HT1080 (cell line): ENCODE results near the gene PRKAG3. TPM values are rescaled to one million over a fixed set of nuclear protein-coding genes. Genes with fewer than 3 reads are reported as not detected.
"Not testable (repeated sequence)": the region's sequence is repeated elsewhere in the genome, so short reads cannot be mapped to it uniquely, and the experiment has no call there.

ENCODE experiments used
- DNase-seq: peaks from one replicate; pipeline ENCODE4 v3.0.0-alpha.2; 2015; ENCODE audit warnings: low read depth
- total RNA-seq: library from RNA; depleted of rRNA; stranded (reverse); fragments of >200 nt; shearing (Covaris generic); gene quantifications from 2 replicates; pipeline ENCODE4 v1.2.3, GENCODE V29; 2014; rRNA removed

The PRKAG3 gene
- total RNA-seq, 1 experiment from 2014 or later, result not detected

DNA sequence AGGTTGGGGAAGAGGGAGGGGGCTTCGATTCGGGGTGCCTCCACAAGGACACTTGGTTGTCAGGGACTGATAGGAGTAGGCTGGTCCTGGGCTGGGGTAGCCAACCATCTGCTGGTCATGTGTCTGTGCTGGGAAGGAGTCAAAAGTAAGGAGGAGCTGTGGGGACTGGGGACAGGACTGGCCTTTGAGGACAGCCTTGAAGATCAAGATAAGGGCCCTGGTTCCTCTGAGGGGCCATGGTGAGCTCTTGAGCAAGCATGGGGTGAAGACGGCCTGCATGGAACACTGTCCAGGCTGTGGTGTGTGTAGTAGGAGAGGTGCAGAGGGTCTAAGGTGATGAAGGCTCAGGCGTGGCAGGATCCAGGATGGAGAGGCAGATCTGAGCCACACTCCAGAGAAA lies 47.9 kb downstream of the PRKAG3 start:
- DNase-seq, result no peak

DNA sequence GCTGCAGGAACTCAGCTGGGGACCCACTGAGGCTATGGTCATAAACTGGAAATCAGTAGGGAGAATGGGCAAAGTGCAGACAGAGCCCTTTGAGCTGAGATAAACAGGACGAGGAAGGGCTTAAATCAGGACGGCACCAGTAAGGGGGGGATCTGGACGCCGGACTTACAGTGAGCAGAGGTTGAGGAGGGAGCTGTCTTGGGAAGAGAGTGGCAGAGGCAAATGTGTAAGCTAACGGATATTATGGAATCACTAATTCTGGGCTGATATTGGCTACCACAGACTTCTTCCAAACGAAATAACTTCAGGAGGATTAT lies 49.1 kb downstream of the PRKAG3 start:
- no peak for DNase-seq

DNA sequence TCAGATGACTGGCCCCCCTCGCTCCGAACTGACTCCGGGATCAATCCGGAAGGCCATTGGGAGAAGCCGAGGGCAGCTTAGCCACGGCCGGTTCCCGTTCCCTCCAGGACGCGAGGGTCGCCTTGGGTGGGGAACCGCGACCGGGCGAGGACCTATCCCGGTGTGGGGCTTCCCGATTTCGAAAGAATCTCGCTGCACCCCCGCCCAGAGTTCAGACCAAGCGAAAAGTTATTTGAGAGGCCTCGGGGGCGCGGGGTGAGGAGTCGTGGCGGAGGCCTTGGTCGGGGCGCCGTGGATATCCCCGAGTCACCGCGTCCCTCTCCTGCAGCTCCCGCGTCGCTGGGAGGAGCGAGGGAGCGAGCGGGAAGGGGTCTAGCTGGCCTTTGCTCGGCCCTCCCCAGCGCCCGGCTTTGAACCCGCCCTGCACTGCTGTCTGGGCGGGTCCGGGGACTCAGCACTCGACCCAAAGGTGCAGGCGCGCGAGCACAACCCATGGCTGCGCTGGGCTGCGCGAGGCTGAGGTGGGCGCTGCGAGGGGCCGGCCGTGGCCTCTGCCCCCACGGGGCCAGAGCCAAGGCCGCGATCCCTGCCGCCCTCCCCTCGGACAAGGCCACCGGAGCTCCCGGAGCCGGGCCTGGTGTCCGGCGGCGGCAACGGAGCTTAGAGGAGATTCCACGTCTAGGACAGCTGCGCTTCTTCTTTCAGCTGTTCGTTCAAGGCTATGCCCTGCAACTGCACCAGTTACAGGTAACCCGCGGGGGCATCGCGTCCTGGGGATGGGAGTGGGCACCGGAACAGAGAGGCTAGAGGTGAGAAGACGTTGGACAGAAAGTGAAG lies 49.7 kb downstream of the PRKAG3 start, which contains the start of gene CYP27A1:
TSS of gene CYP27A1 (plus strand) at position 457 of the 837 bp plus-strand sequence. CDS start at position 493, 36 bp downstream.
- DNase-seq, result no peak

DNA sequence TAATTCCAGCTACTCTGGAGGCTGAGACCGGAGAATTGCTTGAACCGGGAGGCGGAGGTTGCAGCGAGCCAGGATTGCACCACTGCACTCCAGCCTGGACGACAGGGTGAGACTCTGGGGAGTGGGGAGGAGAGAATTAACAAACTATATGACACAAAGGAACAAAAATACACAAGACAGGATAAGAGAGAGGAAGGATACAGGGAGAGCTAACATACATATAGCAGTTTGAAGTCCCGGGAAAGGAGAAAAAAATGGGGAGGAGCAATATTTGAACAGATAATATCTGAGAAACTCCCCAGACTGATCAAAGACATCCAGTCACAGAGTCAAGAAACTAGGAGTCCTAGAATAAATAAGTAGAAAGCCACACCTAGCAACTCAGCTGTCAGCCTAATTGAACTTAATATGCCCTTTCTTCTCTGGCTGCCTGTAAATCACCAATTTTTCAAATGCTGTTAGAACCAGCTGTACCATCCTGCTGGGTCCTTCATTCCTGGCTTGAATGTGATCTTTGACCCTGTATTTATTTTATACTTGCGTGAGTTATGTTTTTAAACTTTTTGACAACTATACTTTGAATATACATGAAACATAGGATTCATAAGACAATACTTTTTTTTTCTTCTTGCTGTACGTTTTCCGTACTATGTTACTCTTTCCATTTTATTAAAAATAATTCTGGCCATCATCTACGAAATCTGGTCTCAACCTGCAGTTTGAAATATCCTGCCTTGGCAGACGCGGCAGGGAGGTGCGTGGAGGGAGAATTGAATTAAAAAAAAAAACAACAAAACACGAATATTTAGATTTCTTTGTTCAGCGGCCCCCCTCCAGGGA lies 50.5 kb downstream of the PRKAG3 start:
- no peak for DNase-seq

DNA sequence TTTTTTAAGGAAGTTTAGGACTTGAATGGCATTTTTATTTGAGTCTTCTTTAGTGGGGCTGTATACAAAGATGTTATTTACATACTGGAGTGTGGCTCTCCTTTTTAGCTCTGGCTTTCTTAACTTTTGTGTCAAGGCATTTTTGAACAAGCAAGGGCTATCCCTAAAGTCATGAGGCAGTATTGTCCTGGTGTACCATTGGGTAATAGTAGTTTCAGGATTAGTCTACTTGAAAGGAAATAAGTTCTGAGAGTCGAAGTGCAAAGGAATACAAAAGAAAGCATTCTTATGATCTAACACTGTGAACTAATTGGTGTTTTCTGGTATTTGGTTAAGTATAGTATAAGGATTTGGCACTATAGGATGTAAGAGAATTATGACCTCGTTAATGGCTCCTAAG lies 51.6 kb downstream of the PRKAG3 start:
- no peak for DNase-seq

DNA sequence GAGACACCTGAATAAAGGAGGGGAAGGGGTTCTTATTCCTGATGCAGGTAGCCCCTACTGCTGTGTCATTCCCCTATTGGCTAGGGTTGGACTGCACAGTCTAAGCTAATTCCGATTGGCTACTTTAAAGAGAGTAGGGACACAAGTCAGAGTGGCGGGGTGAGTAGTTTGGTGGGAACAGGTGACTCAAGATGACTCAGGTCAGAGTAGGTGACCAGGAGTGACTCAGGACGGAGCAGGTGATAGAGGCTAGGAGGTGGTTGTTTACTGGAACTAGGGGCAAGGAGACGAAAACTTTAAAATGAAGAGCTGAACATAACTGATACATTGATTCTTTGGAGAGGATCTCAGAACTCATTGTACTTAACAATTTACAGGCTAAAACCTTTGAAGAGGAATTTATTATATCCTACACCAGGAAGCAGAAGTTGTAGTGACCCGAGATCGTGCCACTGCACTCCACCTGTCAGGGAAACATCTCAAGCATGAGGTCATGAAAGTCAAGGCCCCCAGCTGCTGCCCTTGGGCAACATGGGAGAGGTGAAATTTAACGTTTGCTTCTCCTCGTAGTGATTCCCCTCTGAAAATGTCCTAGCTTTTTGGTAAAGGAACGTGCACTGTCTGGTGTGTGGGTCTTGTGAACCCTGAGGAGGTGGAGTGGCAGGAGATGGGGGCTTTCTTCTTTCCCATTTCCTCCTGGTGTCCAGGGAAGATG lies 54.2 kb downstream of the PRKAG3 start:
- DNase-seq, result no peak

- DNase-seq, result no peak
Measured at GRCh38 chr2:218776488-218776887, 55.1 kb downstream of the PRKAG3 start.

DNA sequence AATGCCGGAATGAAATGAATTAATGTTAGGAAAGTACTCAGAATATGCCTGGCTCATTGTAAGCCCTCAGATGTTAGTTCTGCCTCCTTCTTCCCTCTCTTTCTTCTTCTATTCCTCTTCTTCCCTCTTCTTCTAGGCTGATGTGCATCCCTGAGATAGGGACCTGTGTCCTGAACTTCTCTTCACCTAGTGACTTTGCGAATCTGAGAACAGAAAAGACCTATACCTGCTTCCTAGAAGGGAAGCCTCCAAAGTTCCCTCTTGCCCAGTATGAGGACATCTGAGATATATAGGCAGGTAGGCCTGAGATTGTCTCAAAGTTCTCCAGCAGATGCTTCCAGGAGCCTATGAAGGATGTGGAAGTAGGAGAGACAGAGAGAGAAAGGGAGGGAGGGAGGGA lies 57.7 kb downstream of the PRKAG3 start:
- DNase-seq, result no peak

DNA sequence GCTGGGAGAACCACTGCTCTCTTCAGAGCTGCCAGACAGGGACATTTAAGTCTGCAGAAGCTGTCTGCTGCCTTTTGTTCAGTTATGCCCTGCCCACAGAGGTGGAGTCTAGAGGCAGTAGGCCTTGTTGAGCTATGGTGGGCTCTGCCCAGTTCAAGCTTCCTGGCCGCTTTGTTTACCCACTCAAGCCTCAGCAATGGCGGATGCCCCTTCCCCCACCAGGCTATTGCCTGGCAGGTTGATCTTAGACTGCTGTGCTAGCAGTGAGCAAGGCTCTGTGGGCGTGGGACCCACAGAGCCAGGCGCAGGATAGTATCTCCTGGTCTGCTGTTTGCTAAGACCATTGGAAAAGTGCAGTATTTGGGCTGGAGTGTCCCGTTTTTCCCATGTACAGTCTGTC lies 58.8 kb downstream of the PRKAG3 start:
- not testable (repeated sequence) for DNase-seq

Other genes with a start within 250 kb of the PRKAG3 start
- 1.7 and 2.4 TPM in 2 replicates for gene PLCD4, start 223.9 kb downstream of the PRKAG3 start, total RNA-seq
- 17.8 and 26.0 TPM in 2 replicates for gene ZNF142, start 172.2 kb downstream of the PRKAG3 start, total RNA-seq
- gene BCS1L, start 172.1 kb downstream of the PRKAG3 start, total RNA-seq, result 69.2 and 80.7 TPM in 2 replicates
- 106 TPM in 2 replicates for gene RNF25, start 159.8 kb downstream of the PRKAG3 start, total RNA-seq
- 11.0 and 14.9 TPM in 2 replicates for gene STK36, start 159.7 kb downstream of the PRKAG3 start, total RNA-seq
- gene TTLL4, start 121.0 kb downstream of the PRKAG3 start, total RNA-seq, result 21.6 and 22.9 TPM in 2 replicates
- gene CYP27A1, start 49.7 kb downstream of the PRKAG3 start, total RNA-seq, result not detected in 2 replicates
- gene WNT6, start 28.0 kb upstream of the PRKAG3 start, total RNA-seq, result not detected in 2 replicates
- 0.20 TPM in 1 of 2 replicates, not detected in the other for gene WNT10A, start 49.0 kb upstream of the PRKAG3 start, total RNA-seq
- 0.27 TPM in 1 of 2 replicates, not detected in the other for gene CDK5R2, start 127.9 kb upstream of the PRKAG3 start, total RNA-seq
- gene FEV, start 153.4 kb upstream of the PRKAG3 start, total RNA-seq, result not detected in 2 replicates
- not detected in 2 replicates for gene CRYBA2, start 161.6 kb upstream of the PRKAG3 start, total RNA-seq
- not detected in 2 replicates for gene CFAP65, start 209.7 kb upstream of the PRKAG3 start, total RNA-seq
- not detected in 2 replicates for gene IHH, start 229.1 kb upstream of the PRKAG3 start, total RNA-seq